HG02973 (cell line): ENCODE data around the gene MARK3.

ENCODE experiments used
- ATAC-seq: cut with Tn5 transposase; IDR thresholded peaks from one replicate; pipeline ENCODE4 v1.9.1; 2021; ENCODE audit warnings: moderate library complexity; ENCODE audit not compliant: unreplicated experiment

MARK3 gene

GRCh38 chr14:103485504-103485903 is 100.3 kb downstream of the MARK3 start:
- no peak for ATAC-seq

DNA sequence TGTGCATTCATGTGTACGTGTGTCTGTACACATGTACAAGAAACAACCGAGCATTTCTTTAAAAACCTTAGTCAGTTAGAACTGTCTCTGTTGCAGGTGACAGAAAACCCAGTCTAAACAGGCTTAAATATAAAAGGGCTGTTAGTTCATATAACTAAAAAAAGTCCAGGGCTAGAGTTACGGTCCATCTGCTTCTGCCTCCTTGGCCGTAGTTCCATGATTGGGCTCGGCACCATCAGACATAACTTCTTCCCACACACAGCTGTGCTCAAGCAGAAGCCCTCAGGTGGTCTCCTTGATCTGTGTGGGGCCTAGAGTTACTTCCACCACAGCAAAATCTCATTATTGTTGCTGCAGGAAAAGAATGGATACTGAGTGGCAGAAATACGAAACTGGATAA is 102.9 kb downstream of the MARK3 start:
- ATAC-seq, result no peak

DNA sequence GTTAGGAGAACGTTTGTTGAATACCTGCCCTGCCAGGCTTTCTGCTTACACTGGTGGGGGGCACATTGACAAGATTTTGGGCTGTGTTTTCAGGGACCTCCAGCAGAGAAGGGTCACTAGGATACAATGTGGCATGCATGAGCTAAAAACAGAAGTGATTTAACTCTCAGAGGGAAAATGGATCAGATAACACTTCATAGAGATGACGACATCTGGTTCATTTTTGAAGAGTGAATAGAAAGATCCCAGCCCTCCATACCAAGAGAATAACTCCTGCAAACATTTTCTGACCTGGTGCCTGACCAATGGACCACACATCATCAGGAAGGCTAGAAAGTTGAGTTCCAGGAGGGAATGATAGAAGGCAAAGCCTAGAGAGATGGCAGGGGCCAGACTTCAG is 103.7 kb downstream of the MARK3 start:
- no peak for ATAC-seq

DNA sequence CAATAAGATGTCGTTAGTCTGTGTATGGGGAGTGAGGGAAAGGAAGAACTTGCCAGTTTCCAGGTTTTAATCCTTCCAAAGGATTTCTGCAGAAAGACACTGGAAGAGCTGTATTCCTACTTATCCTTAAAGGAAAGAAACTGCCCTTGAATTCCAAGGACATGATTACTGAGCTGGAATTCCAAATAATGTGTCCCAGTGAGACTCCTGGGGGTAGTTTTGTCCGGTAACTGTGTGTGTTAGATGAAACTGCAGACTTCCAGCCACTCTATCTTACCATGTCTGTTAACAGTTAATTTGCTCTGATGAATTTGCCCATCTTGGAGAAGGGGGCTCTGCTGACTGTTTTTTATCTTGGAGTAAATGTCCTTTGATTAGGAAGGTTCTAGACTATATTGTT is 104.4 kb downstream of the MARK3 start:
- no peak for ATAC-seq

DNA sequence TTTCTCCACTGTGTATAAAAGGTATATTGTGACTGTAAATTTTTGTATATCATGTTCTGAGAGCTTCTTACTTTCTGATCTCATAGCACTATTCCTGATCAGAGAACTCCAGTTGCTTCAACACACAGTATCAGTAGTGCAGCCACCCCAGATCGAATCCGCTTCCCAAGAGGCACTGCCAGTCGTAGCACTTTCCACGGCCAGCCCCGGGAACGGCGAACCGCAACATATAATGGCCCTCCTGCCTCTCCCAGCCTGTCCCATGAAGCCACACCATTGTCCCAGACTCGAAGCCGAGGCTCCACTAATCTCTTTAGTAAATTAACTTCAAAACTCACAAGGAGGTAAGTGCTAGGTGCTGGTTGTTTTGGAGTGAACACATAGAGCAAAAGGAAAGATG is 106.5 kb downstream of the MARK3 start:
- ATAC-seq, result no peak

- ATAC-seq, result no peak
Measured at GRCh38 chr14:103492156-103492925, 107.1 kb downstream of the MARK3 start.

- no peak for ATAC-seq
Measured at GRCh38 chr14:103495854-103496253, 110.6 kb downstream of the MARK3 start.

- ATAC-seq, result no peak
Measured at GRCh38 chr14:103496776-103497175, 111.6 kb downstream of the MARK3 start.

GRCh38 chr14:103499709-103500108 is 114.5 kb downstream of the MARK3 start:
- no peak for ATAC-seq

- ATAC-seq, result peak; percentile 63
Measured at GRCh38 chr14:103500148-103500990, 115.2 kb downstream of the MARK3 start.

- ATAC-seq, result no peak
Measured at GRCh38 chr14:103501041-103501870, 116.0 kb downstream of the MARK3 start.

DNA sequence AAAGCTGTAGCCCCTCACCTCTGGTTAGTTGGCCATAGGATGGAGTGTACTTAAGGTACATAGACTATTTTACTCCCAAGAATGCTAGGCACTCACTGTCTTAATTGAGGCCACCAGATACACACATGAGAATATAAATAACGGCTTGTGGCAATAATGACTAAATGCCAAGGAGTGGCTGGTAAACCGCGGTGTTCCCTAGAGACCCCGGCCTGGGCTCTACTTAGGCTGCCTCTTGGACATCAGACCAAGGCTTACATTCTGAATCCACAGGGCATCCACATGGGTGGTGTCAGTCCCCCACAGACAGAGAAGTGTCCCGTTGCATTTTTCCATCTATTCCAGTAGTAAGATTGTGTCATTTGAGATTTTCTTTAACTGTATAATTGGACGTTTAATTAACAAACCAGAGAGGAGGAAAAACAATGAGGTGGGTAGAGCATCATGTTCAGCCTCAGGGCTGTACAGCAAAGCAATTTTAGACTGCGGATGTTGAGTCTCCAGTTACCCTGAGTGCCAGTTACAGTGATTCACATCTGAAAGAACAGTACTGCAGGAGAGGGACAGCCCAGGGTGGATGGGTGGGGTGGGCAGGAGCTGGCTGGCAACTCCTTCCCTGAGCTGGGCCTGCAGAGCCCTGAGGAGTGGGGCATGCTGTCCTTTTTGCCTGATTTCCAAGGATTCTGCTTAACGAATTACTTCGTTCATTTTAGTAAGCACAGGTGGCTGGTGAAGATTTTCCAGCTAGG is 116.9 kb downstream of the MARK3 start:
- ATAC-seq, result no peak

GRCh38 chr14:103502877-103503276 is 117.7 kb downstream of the MARK3 start:
- no peak for ATAC-seq

GRCh38 chr14:103503296-103503695 is 118.1 kb downstream of the MARK3 start:
- ATAC-seq, result no peak

DNA sequence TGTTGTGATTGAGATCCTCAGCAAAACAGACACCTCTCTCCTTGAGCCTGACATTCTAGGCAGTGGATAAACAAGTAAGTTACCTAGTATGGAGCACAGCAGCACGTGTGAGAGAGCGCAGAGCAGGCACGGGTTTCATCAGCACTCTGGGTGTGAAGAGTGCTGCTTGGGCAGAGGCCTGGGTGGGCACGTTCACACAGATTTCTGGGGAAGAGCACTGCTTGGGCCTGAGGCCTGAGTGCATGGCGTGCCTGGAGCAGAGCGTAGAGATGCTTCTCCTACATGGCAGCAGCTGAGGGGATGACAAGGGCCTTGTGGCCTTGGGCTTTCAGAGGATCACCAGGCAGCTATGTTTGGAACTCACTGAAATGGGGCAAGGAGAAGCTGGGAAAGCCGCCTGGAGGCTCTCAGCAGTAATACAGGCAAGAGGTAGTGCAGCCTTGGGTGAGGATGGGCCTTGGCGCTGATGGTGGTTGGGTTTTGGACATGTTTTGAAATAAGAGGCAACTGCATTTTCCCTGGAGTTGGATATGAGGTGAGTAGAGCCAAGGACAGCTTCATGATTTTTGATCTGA is 119.9 kb downstream of the MARK3 start:
- no peak for ATAC-seq

GRCh38 chr14:103507751-103508150 is 122.5 kb downstream of the MARK3 start:
- no peak for ATAC-seq

DNA sequence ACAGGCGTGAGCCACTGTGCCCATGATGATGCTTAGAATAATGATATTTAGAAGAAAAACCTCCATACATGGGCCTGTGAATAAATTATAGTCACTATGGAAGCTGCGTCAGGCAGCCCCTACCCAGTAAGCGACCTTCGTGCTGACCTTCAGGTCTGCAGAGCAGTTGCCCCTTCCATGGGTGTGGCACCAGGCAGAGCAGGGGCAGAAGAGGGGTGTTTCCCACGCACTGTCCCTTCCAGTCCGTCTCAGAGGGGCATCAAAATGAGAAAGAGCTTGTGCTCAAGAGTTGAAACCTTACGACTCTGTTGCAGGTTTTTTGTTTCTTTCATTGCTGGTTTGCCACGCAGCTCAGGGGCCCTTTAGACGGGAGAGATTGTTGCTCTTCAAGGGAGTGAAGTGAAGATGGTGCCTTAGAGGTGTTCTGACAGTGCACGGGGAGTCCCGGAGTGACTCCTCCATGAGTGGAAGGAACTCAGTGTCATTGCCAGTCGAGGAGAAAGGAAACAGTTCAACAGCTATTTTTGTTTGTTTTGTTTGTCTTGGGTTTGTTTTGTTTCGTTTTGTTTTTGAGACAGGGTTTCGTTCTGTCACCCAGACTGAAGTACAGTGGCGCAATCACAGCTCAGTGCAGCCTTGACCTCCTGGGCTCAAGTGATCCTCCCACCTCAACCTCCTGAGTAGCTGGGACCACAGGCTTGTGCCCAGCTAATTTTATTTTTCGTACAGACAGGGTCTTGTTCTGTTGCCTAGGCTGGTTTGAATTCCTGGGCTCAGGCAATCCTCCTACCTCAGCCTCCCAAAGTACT is 123.5 kb downstream of the MARK3 start:
- no peak for ATAC-seq

GRCh38 chr14:103509864-103510723 is 124.9 kb downstream of the MARK3 start:
- no peak for ATAC-seq
